ENCODE results near the gene RFNG. TPM values are rescaled to one million over a fixed set of nuclear protein-coding genes. Genes with fewer than 3 reads are reported as not detected.

The RFNG gene
- total and polyA plus RNA-seq, 3 donors from 2014 or later = 50.5 to 102 (median 73.3) TPM

DNA sequence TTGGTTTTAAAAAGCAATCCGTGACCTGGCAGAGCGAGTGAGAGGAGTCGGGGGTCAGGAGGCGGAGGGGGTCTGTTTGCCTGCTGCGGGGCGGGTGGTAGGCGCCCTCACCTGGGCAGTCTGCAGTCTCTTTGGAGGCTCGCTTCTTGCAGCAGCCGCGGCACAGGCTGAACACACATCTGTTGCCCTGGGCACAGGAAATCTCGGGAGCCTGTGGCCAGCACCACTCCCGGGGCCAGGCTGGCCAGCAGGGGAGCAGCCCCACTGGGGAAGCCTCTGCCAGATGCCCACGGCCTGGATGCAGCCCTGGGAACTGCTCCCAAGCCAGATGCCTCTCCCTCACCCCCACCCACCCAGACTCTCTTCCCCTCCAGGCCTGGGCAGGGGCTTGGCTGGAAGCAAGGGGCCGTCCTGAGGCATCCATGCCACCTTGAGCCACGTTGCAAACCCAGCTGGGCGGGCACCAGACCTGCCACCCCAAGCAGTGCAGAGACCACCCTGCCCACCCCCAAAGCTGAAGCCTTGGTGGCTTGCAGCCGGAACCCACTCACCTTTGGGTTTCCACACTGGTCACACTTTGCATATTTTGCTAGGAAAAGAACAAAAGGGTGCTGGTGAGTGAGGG is 6.7 kb upstream of the RFNG start:
- TF ChIP-seq POLR2A (IDR thresholded peaks at IDR 0.05) (no peak), CTCF (IDR thresholded peaks at IDR 0.05) (no peak)
- Histone ChIP-seq H3K27me3 (no peaks in the 10 kb centered on the region), H3K36me3 (ENCODE audit: low read depth, missing control alignments) (no peaks in the 10 kb centered on the region), H3K4me1 (peaks cover under 1% of the 10 kb centered on the region), H3K27ac (no peak overlapping the region), H3K4me3 (no peak overlapping the region), H3K9me3 (no peaks in the 10 kb centered on the region)
- WGBS, 2 donors = 77 to 85% methylated on average over 10 to 17 of the region's 17 CpGs
- intact Hi-C loops (cut with DNase I; ENCODE audit: low total_unique reads) = no loop called here
- no peak for DNase-seq

GRCh38 chr17:82056729-82057621 is 5.4 kb upstream of the RFNG start:
- WGBS, 2 donors = 72 to 76% methylated on average over 7 to 24 of the region's 29 CpGs
- Histone ChIP-seq H3K4me3 (no peak overlapping the region), H3K9me3 (no peaks in the 10 kb centered on the region), H3K4me1 (peaks cover 11% of the 10 kb centered on the region), H3K27ac (no peak overlapping the region), H3K27me3 (no peaks in the 10 kb centered on the region), H3K36me3 (ENCODE audit: low read depth, missing control alignments) (no peaks in the 10 kb centered on the region)
- intact Hi-C loops (cut with DNase I; ENCODE audit: low total_unique reads) = no loop called here
- TF ChIP-seq CTCF (IDR thresholded peaks at IDR 0.05) = no peak
- no peak for TF ChIP-seq POLR2A (IDR thresholded peaks at IDR 0.05)
- DNase-seq = no peak

- no peak for DNase-seq
- H3K4me1 ChIP-seq = peaks cover 11% of the 10 kb centered on the region
- H3K27ac ChIP-seq = no peak overlapping the region
- H3K36me3 ChIP-seq (ENCODE audit: low read depth, missing control alignments) = no peaks in the 10 kb centered on the region
- no peaks in the 10 kb centered on the region for H3K9me3 ChIP-seq
- H3K27me3 ChIP-seq = no peaks in the 10 kb centered on the region
- H3K4me3 ChIP-seq = no peak overlapping the region
- intact Hi-C loops (cut with DNase I; ENCODE audit: low total_unique reads) = no loop called here
- TF ChIP-seq POLR2A (IDR thresholded peaks at IDR 0.05) = no peak
- TF ChIP-seq CTCF (IDR thresholded peaks at IDR 0.05) = no peak
- WGBS, 2 donors = 88 to 94% methylated on average over 21 to 27 of the region's 28 CpGs
Observed at GRCh38 chr17:82055965-82056728, 4.5 kb upstream of the RFNG start.

- 86 to 100% methylated on average over 6 to 26 of the region's 26 CpGs for WGBS, 2 donors
- H3K4me1 ChIP-seq = peaks cover 11% of the 10 kb centered on the region
- no peaks in the 10 kb centered on the region for H3K9me3 ChIP-seq
- H3K27me3 ChIP-seq = no peaks in the 10 kb centered on the region
- no peak overlapping the region for H3K27ac ChIP-seq
- intact Hi-C loops (cut with DNase I; ENCODE audit: low total_unique reads) = no loop called here
- H3K4me3 ChIP-seq = no peak overlapping the region
- no peak for TF ChIP-seq POLR2A (IDR thresholded peaks at IDR 0.05)
- no peak for TF ChIP-seq CTCF (IDR thresholded peaks at IDR 0.05)
- no peak for DNase-seq
- H3K36me3 ChIP-seq (ENCODE audit: low read depth, missing control alignments) = no peaks in the 10 kb centered on the region
Observed at GRCh38 chr17:82055023-82055964, 3.7 kb upstream of the RFNG start.

All from testis (tissue), 3 donors.